ENCODE data around the gene RIMBP2. TPM values are rescaled to one million over a fixed set of nuclear protein-coding genes. Genes with fewer than 3 reads are reported as not detected.

RIMBP2 gene
- polyA plus RNA-seq, 1 donor (not counting 4 experiments of a cell fraction or from before 2014, with no cell fraction given): 0.16 TPM

DNA sequence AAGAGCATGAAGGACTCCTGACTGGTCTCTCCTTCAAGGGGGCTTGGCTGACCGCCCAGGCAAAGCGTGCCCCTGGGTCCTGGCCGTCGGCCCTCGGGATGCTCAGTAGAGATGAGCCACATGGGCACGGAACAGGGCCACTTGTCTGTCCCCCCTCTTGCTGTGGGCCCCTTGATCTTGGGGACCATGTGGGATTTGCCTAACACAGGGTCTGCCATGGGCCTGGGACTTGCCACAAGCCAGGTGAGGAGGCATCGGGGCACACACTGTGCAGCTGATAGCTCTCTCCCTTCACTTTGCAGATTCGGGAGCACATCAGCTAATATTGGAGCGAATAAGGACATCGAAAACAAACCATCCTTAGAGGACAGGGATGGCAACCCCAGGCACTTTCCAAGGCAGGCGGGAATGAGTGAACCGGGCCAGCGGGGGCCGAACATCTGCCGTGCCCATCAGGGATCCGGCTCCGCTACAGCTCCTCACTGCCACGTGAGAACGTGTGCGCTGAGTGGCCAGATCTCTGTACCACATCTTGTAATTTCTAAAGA is 290.3 kb downstream of the RIMBP2 start:
- TF ChIP-seq EZH2 (IDR thresholded peaks at IDR 0.05; ENCODE audit: low read length): no peak
- TF ChIP-seq, protein P1, sequence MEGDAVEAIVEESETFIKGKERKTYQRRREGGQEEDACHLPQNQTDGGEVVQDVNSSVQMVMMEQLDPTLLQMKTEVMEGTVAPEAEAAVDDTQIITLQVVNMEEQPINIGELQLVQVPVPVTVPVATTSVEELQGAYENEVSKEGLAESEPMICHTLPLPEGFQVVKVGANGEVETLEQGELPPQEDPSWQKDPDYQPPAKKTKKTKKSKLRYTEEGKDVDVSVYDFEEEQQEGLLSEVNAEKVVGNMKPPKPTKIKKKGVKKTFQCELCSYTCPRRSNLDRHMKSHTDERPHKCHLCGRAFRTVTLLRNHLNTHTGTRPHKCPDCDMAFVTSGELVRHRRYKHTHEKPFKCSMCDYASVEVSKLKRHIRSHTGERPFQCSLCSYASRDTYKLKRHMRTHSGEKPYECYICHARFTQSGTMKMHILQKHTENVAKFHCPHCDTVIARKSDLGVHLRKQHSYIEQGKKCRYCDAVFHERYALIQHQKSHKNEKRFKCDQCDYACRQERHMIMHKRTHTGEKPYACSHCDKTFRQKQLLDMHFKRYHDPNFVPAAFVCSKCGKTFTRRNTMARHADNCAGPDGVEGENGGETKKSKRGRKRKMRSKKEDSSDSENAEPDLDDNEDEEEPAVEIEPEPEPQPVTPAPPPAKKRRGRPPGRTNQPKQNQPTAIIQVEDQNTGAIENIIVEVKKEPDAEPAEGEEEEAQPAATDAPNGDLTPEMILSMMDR (optimal IDR thresholded peaks at IDR 0.05 in 1 of 3, IDR thresholded peaks at IDR 0.05 in 1 of 3, conservative IDR thresholded peaks at IDR 0.05 in 1 of 3; ENCODE audit: extremely low read depth in 1 of 3, insufficient read depth in 2 of 3, low read length in 3 of 3): no peak

DNA sequence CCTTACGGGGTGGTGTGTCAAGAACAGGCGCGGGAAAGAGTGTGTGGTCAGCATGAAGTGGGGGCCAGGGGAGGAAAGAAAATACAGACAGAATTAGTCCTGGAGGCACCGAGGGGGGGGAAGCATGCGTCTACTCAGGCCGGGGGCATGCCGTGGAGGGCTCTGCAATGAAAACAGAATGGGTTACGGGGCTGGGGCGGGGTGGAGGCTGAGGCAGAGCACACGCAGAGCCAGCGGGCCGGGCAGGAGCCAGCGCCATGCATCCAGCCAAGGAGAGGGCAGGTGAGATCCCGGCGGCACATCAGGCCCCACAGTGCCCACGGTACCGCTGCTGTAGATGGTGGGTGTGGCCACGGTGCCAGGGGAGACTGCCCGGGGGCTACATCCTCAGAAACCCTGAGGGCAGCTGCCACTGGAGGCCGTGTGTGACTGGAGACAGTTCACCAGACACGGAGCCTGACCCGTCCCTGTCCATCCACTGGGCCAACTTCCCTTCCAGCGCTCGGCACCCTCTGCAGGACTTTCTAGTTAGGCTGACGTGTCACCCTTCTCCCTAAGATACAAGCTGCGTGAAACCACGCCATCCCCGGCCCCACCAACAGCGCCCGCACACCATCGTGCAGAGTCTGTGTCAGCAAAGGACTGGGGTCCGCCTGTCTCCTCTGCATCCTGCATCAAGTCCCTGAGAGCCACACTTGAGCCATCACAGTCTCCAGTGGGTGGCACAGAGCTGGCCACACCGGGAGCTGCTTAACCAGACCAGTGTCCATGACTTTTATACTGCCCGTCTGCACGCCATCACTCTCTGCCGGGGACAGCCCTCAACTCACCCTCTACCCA is 291.0 kb downstream of the RIMBP2 start:
- peaks cover 5% of the 10 kb centered on the region for H3K9me3 ChIP-seq (ENCODE audit: control insufficient read depth, low read depth, low read length)

More for the DNA sequence above, 290.3 kb downstream of the RIMBP2 start:
- Histone ChIP-seq H4K20me1 (ENCODE audit: control insufficient read depth, extremely low read depth, insufficient read depth, low read length) (no peaks in the 10 kb centered on the region), H2AFZ (ENCODE audit: control insufficient read depth, low read length) (no peak overlapping the region), H3K9ac (ENCODE audit: control insufficient read depth, extremely low read depth, insufficient read depth, low read length) (no peak overlapping the region), H3K9me1 (ENCODE audit: control insufficient read depth, extremely low read depth, insufficient read depth, low read length) (no peaks in the 10 kb centered on the region), H3K79me2 (ENCODE audit: control insufficient read depth, insufficient read depth, low read length) (no peaks in the 10 kb centered on the region), H3K4me2 (ENCODE audit: control insufficient read depth, extremely low read depth, insufficient read depth, low read depth, low read length) (no peak overlapping the region), H3K4me3 (ENCODE audit: control insufficient read depth in 2 of 3, extremely low read depth in 1 of 3, insufficient read depth in 2 of 3, low read depth in 1 of 3, low read length in 3 of 3) (no peak overlapping the region), H3K36me3 (ENCODE audit: control insufficient read depth in 2 of 2, extremely low read depth in 1 of 2, insufficient read depth in 2 of 2, low read length in 2 of 2) (no peaks in the 10 kb centered on the region), H3K4me1 (ENCODE audit: control insufficient read depth, extremely low read depth, insufficient read depth, low read length) (no peaks in the 10 kb centered on the region), H3K27me3 (ENCODE audit: control insufficient read depth, extremely low read depth, insufficient read depth, low read length) (no peaks in the 10 kb centered on the region), H3K27ac (ENCODE audit: control insufficient read depth, insufficient read depth, low read length) (no peak overlapping the region), H3K9me3 (ENCODE audit: control insufficient read depth, low read depth, low read length) (peaks cover 5% of the 10 kb centered on the region)
- dilution Hi-C loops (cut with MboI; ENCODE audit: extremely low pct_ligation_motif_present, low sequenced_read_pairs): no loop called here
- FAIRE-seq (no peak), DNase-seq (ENCODE audit: low read depth, low spot score) (no peak)

More for the DNA sequence above, 291.0 kb downstream of the RIMBP2 start:
- Histone ChIP-seq H3K4me2 (ENCODE audit: control insufficient read depth, extremely low read depth, insufficient read depth, low read depth, low read length) (no peak overlapping the region), H3K9ac (ENCODE audit: control insufficient read depth, extremely low read depth, insufficient read depth, low read length) (no peak overlapping the region), H3K4me1 (ENCODE audit: control insufficient read depth, extremely low read depth, insufficient read depth, low read length) (no peaks in the 10 kb centered on the region), H3K36me3 (ENCODE audit: control insufficient read depth in 2 of 2, extremely low read depth in 1 of 2, insufficient read depth in 2 of 2, low read length in 2 of 2) (no peaks in the 10 kb centered on the region), H3K27me3 (ENCODE audit: control insufficient read depth, extremely low read depth, insufficient read depth, low read length) (no peaks in the 10 kb centered on the region), H4K20me1 (ENCODE audit: control insufficient read depth, extremely low read depth, insufficient read depth, low read length) (no peaks in the 10 kb centered on the region), H2AFZ (ENCODE audit: control insufficient read depth, low read length) (no peak overlapping the region), H3K27ac (ENCODE audit: control insufficient read depth, insufficient read depth, low read length) (no peak overlapping the region), H3K9me1 (ENCODE audit: control insufficient read depth, extremely low read depth, insufficient read depth, low read length) (no peaks in the 10 kb centered on the region), H3K79me2 (ENCODE audit: control insufficient read depth, insufficient read depth, low read length) (no peaks in the 10 kb centered on the region), H3K4me3 (ENCODE audit: control insufficient read depth in 2 of 3, extremely low read depth in 1 of 3, insufficient read depth in 2 of 3, low read depth in 1 of 3, low read length in 3 of 3) (no peak overlapping the region)
- TF ChIP-seq, protein P1 (optimal IDR thresholded peaks at IDR 0.05 in 1 of 3, IDR thresholded peaks at IDR 0.05 in 1 of 3, conservative IDR thresholded peaks at IDR 0.05 in 1 of 3; ENCODE audit: extremely low read depth in 1 of 3, insufficient read depth in 2 of 3, low read length in 3 of 3): no peak
- no peak for TF ChIP-seq EZH2 (IDR thresholded peaks at IDR 0.05; ENCODE audit: low read length)
- dilution Hi-C loops (cut with MboI; ENCODE audit: extremely low pct_ligation_motif_present, low sequenced_read_pairs): no loop called here
- no peak for DNase-seq (ENCODE audit: low read depth, low spot score)
- FAIRE-seq: no peak
